ENCODE data around the gene CNTN4. TPM values are rescaled to one million over a fixed set of nuclear protein-coding genes. Genes with fewer than 3 reads are reported as not detected.

CNTN4 gene
- total and polyA plus RNA-seq, 4 donors, result 1.2 to 3.8 (median 2.6) TPM

DNA sequence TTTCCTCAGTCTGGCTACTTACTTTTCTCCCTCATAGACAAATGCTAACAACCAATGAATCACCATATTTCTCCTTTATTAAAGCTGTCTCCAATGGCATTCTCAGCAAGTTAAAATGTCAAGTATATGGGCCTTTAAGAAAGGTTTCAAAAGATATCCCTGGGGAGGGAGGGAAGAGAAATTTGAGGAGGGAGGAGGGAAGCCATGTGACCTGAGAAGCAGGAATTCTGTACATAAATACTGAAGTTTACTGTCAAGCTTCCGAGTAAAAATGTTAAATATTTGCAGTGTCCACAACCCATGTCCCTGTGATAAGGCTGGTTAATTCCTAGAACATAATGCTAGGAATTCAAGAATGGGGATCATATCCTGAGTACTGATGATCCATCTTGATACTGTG, 175.9 kb downstream of the CNTN4 start:
- DNase-seq (ENCODE audit: low spot score), result no peak
- TF ChIP-seq, protein P1, sequence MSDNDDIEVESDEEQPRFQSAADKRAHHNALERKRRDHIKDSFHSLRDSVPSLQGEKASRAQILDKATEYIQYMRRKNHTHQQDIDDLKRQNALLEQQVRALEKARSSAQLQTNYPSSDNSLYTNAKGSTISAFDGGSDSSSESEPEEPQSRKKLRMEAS (IDR thresholded peaks at IDR 0.05), result no peak
- TF ChIP-seq, protein P2, sequence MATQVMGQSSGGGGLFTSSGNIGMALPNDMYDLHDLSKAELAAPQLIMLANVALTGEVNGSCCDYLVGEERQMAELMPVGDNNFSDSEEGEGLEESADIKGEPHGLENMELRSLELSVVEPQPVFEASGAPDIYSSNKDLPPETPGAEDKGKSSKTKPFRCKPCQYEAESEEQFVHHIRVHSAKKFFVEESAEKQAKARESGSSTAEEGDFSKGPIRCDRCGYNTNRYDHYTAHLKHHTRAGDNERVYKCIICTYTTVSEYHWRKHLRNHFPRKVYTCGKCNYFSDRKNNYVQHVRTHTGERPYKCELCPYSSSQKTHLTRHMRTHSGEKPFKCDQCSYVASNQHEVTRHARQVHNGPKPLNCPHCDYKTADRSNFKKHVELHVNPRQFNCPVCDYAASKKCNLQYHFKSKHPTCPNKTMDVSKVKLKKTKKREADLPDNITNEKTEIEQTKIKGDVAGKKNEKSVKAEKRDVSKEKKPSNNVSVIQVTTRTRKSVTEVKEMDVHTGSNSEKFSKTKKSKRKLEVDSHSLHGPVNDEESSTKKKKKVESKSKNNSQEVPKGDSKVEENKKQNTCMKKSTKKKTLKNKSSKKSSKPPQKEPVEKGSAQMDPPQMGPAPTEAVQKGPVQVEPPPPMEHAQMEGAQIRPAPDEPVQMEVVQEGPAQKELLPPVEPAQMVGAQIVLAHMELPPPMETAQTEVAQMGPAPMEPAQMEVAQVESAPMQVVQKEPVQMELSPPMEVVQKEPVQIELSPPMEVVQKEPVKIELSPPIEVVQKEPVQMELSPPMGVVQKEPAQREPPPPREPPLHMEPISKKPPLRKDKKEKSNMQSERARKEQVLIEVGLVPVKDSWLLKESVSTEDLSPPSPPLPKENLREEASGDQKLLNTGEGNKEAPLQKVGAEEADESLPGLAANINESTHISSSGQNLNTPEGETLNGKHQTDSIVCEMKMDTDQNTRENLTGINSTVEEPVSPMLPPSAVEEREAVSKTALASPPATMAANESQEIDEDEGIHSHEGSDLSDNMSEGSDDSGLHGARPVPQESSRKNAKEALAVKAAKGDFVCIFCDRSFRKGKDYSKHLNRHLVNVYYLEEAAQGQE (IDR thresholded peaks at IDR 0.05), result no peak
- TF ChIP-seq FOXA2 (IDR thresholded peaks at IDR 0.05) (no peak), RXRA (IDR thresholded peaks at IDR 0.05) (no peak), GABPA (IDR thresholded peaks at IDR 0.05 in 1 of 2, conservative IDR thresholded peaks at IDR 0.05 in 1 of 2) (no peak), HNF4G (IDR thresholded peaks at IDR 0.05) (no peak), SP1 (IDR thresholded peaks at IDR 0.05) (no peak), NR2F2 (IDR thresholded peaks at IDR 0.05) (no peak), TAF1 (conservative IDR thresholded peaks at IDR 0.05) (no peak), JUND (IDR thresholded peaks at IDR 0.05) (no peak), HNF4A (conservative IDR thresholded peaks at IDR 0.05) (no peak), EGR1 (IDR thresholded peaks at IDR 0.05; ENCODE audit: low read depth in 2 of 2) (no peak), FOXA1 (IDR thresholded peaks at IDR 0.05) (no peak)
- TF ChIP-seq, protein P3, sequence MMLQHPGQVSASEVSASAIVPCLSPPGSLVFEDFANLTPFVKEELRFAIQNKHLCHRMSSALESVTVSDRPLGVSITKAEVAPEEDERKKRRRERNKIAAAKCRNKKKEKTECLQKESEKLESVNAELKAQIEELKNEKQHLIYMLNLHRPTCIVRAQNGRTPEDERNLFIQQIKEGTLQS (IDR thresholded peaks at IDR 0.05), result no peak
- TF ChIP-seq, protein P4, sequence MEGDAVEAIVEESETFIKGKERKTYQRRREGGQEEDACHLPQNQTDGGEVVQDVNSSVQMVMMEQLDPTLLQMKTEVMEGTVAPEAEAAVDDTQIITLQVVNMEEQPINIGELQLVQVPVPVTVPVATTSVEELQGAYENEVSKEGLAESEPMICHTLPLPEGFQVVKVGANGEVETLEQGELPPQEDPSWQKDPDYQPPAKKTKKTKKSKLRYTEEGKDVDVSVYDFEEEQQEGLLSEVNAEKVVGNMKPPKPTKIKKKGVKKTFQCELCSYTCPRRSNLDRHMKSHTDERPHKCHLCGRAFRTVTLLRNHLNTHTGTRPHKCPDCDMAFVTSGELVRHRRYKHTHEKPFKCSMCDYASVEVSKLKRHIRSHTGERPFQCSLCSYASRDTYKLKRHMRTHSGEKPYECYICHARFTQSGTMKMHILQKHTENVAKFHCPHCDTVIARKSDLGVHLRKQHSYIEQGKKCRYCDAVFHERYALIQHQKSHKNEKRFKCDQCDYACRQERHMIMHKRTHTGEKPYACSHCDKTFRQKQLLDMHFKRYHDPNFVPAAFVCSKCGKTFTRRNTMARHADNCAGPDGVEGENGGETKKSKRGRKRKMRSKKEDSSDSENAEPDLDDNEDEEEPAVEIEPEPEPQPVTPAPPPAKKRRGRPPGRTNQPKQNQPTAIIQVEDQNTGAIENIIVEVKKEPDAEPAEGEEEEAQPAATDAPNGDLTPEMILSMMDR (IDR thresholded peaks at IDR 0.05; ENCODE audit: low read depth, low read length, missing input control), result no peak
- Histone ChIP-seq H3K4me1 (ENCODE audit: control insufficient read depth in 4 of 4, insufficient read depth in 4 of 4, low read length in 3 of 4) (no peaks in the 10 kb centered on the region), H3K27me3 (ENCODE audit: control insufficient read depth in 4 of 4, insufficient read depth in 4 of 4, low read length in 3 of 4) (no peaks in the 10 kb centered on the region), H3K9ac (ENCODE audit: low read depth in 1 of 2, low read length in 2 of 2) (no peak overlapping the region), H3K9me3 (ENCODE audit: control insufficient read depth in 4 of 4, low read length in 3 of 4) (no peaks in the 10 kb centered on the region), H3K36me3 (ENCODE audit: control insufficient read depth in 4 of 4, insufficient read depth in 3 of 4, low read depth in 1 of 4, low read length in 3 of 4) (no peaks in the 10 kb centered on the region), H3K4me3 (ENCODE audit: low read depth in 1 of 3, low read length in 3 of 3) (no peak overlapping the region), H3K27ac (ENCODE audit: low read depth in 1 of 2, low read length in 2 of 2) (no peak overlapping the region)
- 22% methylated on average over 1 of the region's 1 CpG for WGBS

DNA sequence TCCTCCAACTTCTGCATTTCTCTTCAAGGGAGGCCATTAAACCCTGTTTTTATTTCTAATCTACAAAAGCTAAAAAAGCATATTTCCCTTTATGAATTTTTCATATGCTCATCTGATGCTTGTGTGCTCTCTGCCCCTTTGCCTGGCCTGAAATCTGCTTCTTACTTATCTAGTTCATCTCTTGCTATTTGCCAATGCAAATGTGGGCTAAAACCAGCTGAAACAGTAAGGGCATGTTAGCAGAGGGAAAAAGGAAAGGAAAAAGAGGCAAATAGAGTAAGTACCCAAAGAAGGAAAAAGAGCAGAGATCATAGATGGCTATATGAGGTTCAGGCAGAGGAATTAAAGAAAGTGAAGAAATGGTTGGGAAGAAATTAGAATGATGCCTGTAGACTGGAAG, 185.2 kb downstream of the CNTN4 start:
- no peak overlapping the region for H3K27ac ChIP-seq (ENCODE audit: low read depth in 1 of 2, low read length in 2 of 2)
- no peaks in the 10 kb centered on the region for H3K9me3 ChIP-seq (ENCODE audit: control insufficient read depth in 4 of 4, low read length in 3 of 4)
- H3K4me1 ChIP-seq (ENCODE audit: control insufficient read depth in 4 of 4, insufficient read depth in 4 of 4, low read length in 3 of 4), result no peaks in the 10 kb centered on the region
- H3K36me3 ChIP-seq (ENCODE audit: control insufficient read depth in 4 of 4, insufficient read depth in 3 of 4, low read depth in 1 of 4, low read length in 3 of 4), result no peaks in the 10 kb centered on the region
- H3K27me3 ChIP-seq (ENCODE audit: control insufficient read depth in 4 of 4, insufficient read depth in 4 of 4, low read length in 3 of 4), result no peaks in the 10 kb centered on the region
- no peak for DNase-seq (ENCODE audit: low spot score)
- no peak overlapping the region for H3K9ac ChIP-seq (ENCODE audit: low read depth in 1 of 2, low read length in 2 of 2)
- no peak overlapping the region for H3K4me3 ChIP-seq (ENCODE audit: low read depth in 1 of 3, low read length in 3 of 3)
- TF ChIP-seq EGR1 (IDR thresholded peaks at IDR 0.05; ENCODE audit: low read depth in 2 of 2) (no peak), YY1 (IDR thresholded peaks at IDR 0.05) (no peak), GABPA (IDR thresholded peaks at IDR 0.05 in 1 of 2, conservative IDR thresholded peaks at IDR 0.05 in 1 of 2) (no peak), HNF4G (IDR thresholded peaks at IDR 0.05) (no peak), JUND (IDR thresholded peaks at IDR 0.05) (no peak), HNF4A (conservative IDR thresholded peaks at IDR 0.05) (no peak), FOXA1 (IDR thresholded peaks at IDR 0.05) (no peak)

All from liver (tissue), 9 donors.